ENCODE results near the gene TMEM176B.

The TMEM176B gene

DNA sequence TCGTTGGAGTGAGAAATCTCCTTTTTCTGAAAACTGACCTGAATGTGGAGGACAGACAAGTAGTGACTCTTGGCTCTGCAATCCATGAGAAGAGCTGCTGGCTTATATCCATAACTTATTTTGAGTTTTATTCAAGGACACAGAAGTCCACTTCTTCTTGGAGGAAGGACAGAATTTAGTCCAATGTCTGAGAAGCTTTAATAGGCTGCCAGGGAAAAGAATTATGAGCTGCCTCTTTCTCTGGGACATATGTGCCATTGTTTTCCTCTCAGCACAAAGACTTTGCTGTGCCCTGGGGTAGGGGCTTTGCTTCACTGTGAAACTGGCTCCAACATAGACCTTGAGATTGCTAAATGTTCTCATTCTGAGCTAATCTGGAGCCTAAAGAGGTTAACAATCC, 31.7 kb upstream of the TMEM176B start:
- TF ChIP-seq, protein P1, sequence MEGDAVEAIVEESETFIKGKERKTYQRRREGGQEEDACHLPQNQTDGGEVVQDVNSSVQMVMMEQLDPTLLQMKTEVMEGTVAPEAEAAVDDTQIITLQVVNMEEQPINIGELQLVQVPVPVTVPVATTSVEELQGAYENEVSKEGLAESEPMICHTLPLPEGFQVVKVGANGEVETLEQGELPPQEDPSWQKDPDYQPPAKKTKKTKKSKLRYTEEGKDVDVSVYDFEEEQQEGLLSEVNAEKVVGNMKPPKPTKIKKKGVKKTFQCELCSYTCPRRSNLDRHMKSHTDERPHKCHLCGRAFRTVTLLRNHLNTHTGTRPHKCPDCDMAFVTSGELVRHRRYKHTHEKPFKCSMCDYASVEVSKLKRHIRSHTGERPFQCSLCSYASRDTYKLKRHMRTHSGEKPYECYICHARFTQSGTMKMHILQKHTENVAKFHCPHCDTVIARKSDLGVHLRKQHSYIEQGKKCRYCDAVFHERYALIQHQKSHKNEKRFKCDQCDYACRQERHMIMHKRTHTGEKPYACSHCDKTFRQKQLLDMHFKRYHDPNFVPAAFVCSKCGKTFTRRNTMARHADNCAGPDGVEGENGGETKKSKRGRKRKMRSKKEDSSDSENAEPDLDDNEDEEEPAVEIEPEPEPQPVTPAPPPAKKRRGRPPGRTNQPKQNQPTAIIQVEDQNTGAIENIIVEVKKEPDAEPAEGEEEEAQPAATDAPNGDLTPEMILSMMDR (conservative IDR thresholded peaks at IDR 0.05; ENCODE audit: low read length): no peak
- TF ChIP-seq EZH2phosphoT487 (IDR thresholded peaks at IDR 0.05; ENCODE audit: borderline replicate concordance): no peak
- H3K9me2 ChIP-seq (replicated peaks; ENCODE audit: low read depth, low read length): no peaks in the 10 kb centered on the region
- no peak overlapping the region for H3K9ac ChIP-seq (ENCODE audit: low read depth, low read length, poor library complexity, severe bottlenecking)

DNA sequence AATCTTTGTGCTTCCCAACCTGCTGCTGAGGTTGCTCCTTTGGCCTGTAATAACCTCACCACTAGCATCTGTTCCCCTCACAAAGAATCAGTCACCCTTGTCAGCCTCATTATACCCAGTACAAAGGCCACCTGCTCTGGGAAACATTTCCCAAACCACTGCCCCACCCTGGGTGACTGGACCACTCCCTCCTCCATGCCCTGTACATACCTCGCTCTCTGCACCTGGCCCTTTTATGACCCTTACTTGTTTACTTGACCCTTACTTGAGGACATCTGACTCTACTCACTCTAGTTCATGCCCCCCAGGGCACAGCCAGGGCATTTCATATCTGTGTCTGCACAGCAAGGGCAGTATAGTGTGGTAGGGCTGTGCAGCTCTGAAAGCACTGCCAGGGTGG, 30.8 kb upstream of the TMEM176B start:
- Histone ChIP-seq H3K4me2 (ENCODE audit: low read depth, low read length, poor library complexity, severe bottlenecking) (no peak overlapping the region), H3K4me3 (ENCODE audit: low read length, poor library complexity, severe bottlenecking) (no peak overlapping the region), H3K36me3 (ENCODE audit: insufficient read depth, low read length) (no peaks in the 10 kb centered on the region), H3K9me3 (ENCODE audit: insufficient read depth, low read depth, low read length) (no peaks in the 10 kb centered on the region), H2AFZ (ENCODE audit: low read length) (no peak overlapping the region), H3K9me2 (replicated peaks; ENCODE audit: low read depth, low read length) (no peaks in the 10 kb centered on the region), H3K27me3 (ENCODE audit: insufficient read depth, low read length, poor library complexity, severe bottlenecking) (no peaks in the 10 kb centered on the region), H4K20me1 (ENCODE audit: insufficient read depth, low read length, poor library complexity, severe bottlenecking) (no peaks in the 10 kb centered on the region), H3K79me2 (ENCODE audit: insufficient read depth, low read length) (no peaks in the 10 kb centered on the region), H3K9ac (ENCODE audit: low read depth, low read length, poor library complexity, severe bottlenecking) (no peak overlapping the region), H3K4me1 (ENCODE audit: insufficient read depth, low read length, poor library complexity, severe bottlenecking) (no peaks in the 10 kb centered on the region), H3F3A (ENCODE audit: low read depth) (no peaks in the 10 kb centered on the region)
- TF ChIP-seq, protein P1 (conservative IDR thresholded peaks at IDR 0.05; ENCODE audit: low read length): no peak
- TF ChIP-seq EZH2phosphoT487 (IDR thresholded peaks at IDR 0.05; ENCODE audit: borderline replicate concordance): no peak

More for the DNA sequence above, 31.7 kb upstream of the TMEM176B start:
- H4K20me1 ChIP-seq (ENCODE audit: insufficient read depth, low read length, poor library complexity, severe bottlenecking): no peaks in the 10 kb centered on the region
- H2AFZ ChIP-seq (ENCODE audit: low read length): no peak overlapping the region
- H3K27me3 ChIP-seq (ENCODE audit: insufficient read depth, low read length, poor library complexity, severe bottlenecking): no peaks in the 10 kb centered on the region
- no peaks in the 10 kb centered on the region for H3K4me1 ChIP-seq (ENCODE audit: insufficient read depth, low read length, poor library complexity, severe bottlenecking)
- no peak overlapping the region for H3K4me3 ChIP-seq (ENCODE audit: low read length, poor library complexity, severe bottlenecking)
- no peaks in the 10 kb centered on the region for H3F3A ChIP-seq (ENCODE audit: low read depth)
- H3K79me2 ChIP-seq (ENCODE audit: insufficient read depth, low read length): no peaks in the 10 kb centered on the region
- H3K4me2 ChIP-seq (ENCODE audit: low read depth, low read length, poor library complexity, severe bottlenecking): no peak overlapping the region
- no peaks in the 10 kb centered on the region for H3K9me3 ChIP-seq (ENCODE audit: insufficient read depth, low read depth, low read length)
- no peaks in the 10 kb centered on the region for H3K36me3 ChIP-seq (ENCODE audit: insufficient read depth, low read length)

DNA sequence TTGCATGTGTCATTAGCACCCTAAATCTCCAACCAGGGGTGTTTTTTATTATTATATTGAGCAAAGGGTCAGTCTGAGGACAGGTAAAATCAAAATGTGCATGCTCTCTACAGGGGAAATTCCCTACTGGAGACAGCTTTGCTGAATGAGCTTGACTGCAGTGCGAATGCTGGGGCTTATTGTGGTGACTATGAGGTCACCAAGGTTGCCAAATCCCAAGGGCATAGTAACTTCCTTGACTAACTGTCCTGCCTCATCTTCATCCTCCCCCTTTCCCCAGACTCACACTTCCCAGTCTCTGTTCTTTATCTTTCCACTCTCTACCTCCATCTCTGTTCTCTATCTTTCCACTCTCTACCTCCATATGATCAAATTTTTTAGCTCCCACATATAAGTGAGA, 29.3 kb upstream of the TMEM176B start:
- H3K9ac ChIP-seq (ENCODE audit: low read depth, low read length, poor library complexity, severe bottlenecking): no peak overlapping the region
- no peak overlapping the region for H3K4me3 ChIP-seq (ENCODE audit: low read length, poor library complexity, severe bottlenecking)
- no peaks in the 10 kb centered on the region for H3K27me3 ChIP-seq (ENCODE audit: insufficient read depth, low read length, poor library complexity, severe bottlenecking)
- TF ChIP-seq, protein P1 (conservative IDR thresholded peaks at IDR 0.05; ENCODE audit: low read length): no peak
- no peak for TF ChIP-seq EZH2phosphoT487 (IDR thresholded peaks at IDR 0.05; ENCODE audit: borderline replicate concordance)
- H3K4me1 ChIP-seq (ENCODE audit: insufficient read depth, low read length, poor library complexity, severe bottlenecking): no peaks in the 10 kb centered on the region
- no peaks in the 10 kb centered on the region for H3K79me2 ChIP-seq (ENCODE audit: insufficient read depth, low read length)
- H3K4me2 ChIP-seq (ENCODE audit: low read depth, low read length, poor library complexity, severe bottlenecking): no peak overlapping the region
- no peaks in the 10 kb centered on the region for H4K20me1 ChIP-seq (ENCODE audit: insufficient read depth, low read length, poor library complexity, severe bottlenecking)
- no peaks in the 10 kb centered on the region for H3K36me3 ChIP-seq (ENCODE audit: insufficient read depth, low read length)
- no peaks in the 10 kb centered on the region for H3K9me2 ChIP-seq (replicated peaks; ENCODE audit: low read depth, low read length)
- no peaks in the 10 kb centered on the region for H3F3A ChIP-seq (ENCODE audit: low read depth)
- no peaks in the 10 kb centered on the region for H3K9me3 ChIP-seq (ENCODE audit: insufficient read depth, low read depth, low read length)
- no peak overlapping the region for H2AFZ ChIP-seq (ENCODE audit: low read length)

Measured in Loucy (cell line).